ENCODE data around the gene IL13RA2. TPM values are rescaled to one million over a fixed set of nuclear protein-coding genes. Genes with fewer than 3 reads are reported as not detected.

IL13RA2 gene
- total RNA-seq, 4 donors from 2014 or later, result 0.81 TPM; not detected in 3

GRCh38 chrX:115011428-115011827 lies 6.0 kb downstream of the IL13RA2 start:
- Histone ChIP-seq H3K9me3 (no peaks in the 10 kb centered on the region), H3K27me3 (no peaks in the 10 kb centered on the region), H3K27ac (no peak overlapping the region), H3K36me3 (no peaks in the 10 kb centered on the region), H3K4me1 (no peaks in the 10 kb centered on the region), H3K4me3 (no peak overlapping the region)
- DNase-seq (ENCODE audit: low spot score in 2 of 2), result no peak
- WGBS, result 83% methylated on average over 1 of the region's 1 CpG
- TF ChIP-seq EP300 (IDR thresholded peaks at IDR 0.05) (no peak), POLR2A (IDR thresholded peaks at IDR 0.05) (no peak), POLR2AphosphoS5 (IDR thresholded peaks at IDR 0.05) (no peak)
- TF ChIP-seq, protein P1, sequence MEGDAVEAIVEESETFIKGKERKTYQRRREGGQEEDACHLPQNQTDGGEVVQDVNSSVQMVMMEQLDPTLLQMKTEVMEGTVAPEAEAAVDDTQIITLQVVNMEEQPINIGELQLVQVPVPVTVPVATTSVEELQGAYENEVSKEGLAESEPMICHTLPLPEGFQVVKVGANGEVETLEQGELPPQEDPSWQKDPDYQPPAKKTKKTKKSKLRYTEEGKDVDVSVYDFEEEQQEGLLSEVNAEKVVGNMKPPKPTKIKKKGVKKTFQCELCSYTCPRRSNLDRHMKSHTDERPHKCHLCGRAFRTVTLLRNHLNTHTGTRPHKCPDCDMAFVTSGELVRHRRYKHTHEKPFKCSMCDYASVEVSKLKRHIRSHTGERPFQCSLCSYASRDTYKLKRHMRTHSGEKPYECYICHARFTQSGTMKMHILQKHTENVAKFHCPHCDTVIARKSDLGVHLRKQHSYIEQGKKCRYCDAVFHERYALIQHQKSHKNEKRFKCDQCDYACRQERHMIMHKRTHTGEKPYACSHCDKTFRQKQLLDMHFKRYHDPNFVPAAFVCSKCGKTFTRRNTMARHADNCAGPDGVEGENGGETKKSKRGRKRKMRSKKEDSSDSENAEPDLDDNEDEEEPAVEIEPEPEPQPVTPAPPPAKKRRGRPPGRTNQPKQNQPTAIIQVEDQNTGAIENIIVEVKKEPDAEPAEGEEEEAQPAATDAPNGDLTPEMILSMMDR (IDR thresholded peaks at IDR 0.05), result no peak

- no peak overlapping the region for H3K4me3 ChIP-seq
- no peak for DNase-seq (ENCODE audit: low spot score in 2 of 2)
- TF ChIP-seq, protein P1 (IDR thresholded peaks at IDR 0.05), result no peak
- H3K9me3 ChIP-seq, result no peaks in the 10 kb centered on the region
- H3K36me3 ChIP-seq, result no peaks in the 10 kb centered on the region
- no peaks in the 10 kb centered on the region for H3K27me3 ChIP-seq
- no peaks in the 10 kb centered on the region for H3K4me1 ChIP-seq
- 88% methylated on average over 6 of the region's 6 CpGs for WGBS
- no peak overlapping the region for H3K27ac ChIP-seq
Measured at GRCh38 chrX:114999906-115000305, 17.5 kb downstream of the IL13RA2 start.

- Histone ChIP-seq H3K4me1 (no peaks in the 10 kb centered on the region), H3K27me3 (no peaks in the 10 kb centered on the region), H3K9me3 (no peaks in the 10 kb centered on the region), H3K36me3 (no peaks in the 10 kb centered on the region), H3K27ac (no peak overlapping the region), H3K4me3 (no peak overlapping the region)
- WGBS, result 49% methylated on average over 2 of the region's 2 CpGs
- DNase-seq (ENCODE audit: low spot score in 2 of 2), result no peak
- TF ChIP-seq EP300 (IDR thresholded peaks at IDR 0.05) (no peak), POLR2AphosphoS5 (IDR thresholded peaks at IDR 0.05) (no peak), POLR2A (IDR thresholded peaks at IDR 0.05) (no peak)
- TF ChIP-seq, protein P1 (IDR thresholded peaks at IDR 0.05), result no peak
Measured at GRCh38 chrX:114997779-114998178, 19.6 kb downstream of the IL13RA2 start.

DNA sequence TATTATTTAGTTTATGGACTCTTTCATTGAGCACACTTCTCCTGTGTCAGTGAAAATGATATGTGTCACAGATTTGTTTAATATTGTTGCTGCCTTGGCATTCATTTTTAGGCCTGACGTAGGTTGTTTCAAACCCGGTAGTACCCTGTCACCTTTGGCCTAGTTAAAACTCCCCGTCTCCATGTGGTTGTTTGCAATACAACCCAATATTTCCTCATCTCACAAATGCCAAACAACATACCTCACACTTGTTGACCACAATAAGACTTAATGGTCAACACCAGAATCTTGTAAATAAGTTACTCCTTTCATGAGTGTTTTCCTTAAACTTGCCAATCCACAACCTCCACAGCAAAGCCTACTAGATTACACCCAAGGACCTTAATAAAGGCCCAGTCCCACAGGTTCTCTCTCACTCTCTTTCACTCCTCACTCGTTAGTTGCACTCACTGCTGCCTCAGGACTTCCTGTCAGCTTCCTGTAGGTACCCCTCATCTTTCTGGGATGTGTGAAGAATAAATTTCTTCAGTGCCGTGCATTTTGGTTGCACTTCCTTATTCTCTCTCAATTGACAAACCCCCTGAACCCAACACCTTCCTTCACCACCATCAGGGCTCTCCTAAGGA lies 31.3 kb downstream of the IL13RA2 start:
- no peaks in the 10 kb centered on the region for H3K9me3 ChIP-seq
- WGBS, result 69% methylated on average over 5 of the region's 5 CpGs
- no peaks in the 10 kb centered on the region for H3K36me3 ChIP-seq
- TF ChIP-seq POLR2AphosphoS5 (IDR thresholded peaks at IDR 0.05) (no peak), POLR2A (IDR thresholded peaks at IDR 0.05) (no peak), EP300 (IDR thresholded peaks at IDR 0.05) (no peak)
- TF ChIP-seq, protein P1 (IDR thresholded peaks at IDR 0.05), result no peak
- DNase-seq (ENCODE audit: low spot score in 2 of 2), result no peak
- no peaks in the 10 kb centered on the region for H3K27me3 ChIP-seq
- no peak overlapping the region for H3K4me3 ChIP-seq
- H3K27ac ChIP-seq, result no peak overlapping the region
- no peaks in the 10 kb centered on the region for H3K4me1 ChIP-seq

DNA sequence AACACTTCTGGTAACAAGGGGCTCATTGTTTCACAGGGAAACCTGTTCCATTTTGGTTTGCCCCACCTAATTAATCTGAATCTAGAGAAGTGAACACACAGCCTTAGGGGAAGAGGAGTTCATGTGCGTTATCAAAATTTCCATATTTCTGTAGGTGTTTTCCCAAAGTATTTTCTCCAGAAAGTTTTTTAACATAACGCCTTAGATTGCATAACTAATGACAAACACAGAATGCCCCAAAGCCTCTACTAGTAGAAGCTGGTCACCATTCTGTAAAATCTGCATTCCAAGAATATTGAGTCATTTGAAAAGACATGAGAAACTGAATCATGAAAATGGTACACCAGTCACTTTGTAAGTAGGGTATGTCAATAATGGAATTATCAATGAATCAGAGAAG lies 41.1 kb downstream of the IL13RA2 start:
- H3K4me3 ChIP-seq, result no peak overlapping the region
- no peak overlapping the region for H3K27ac ChIP-seq
- TF ChIP-seq POLR2AphosphoS5 (IDR thresholded peaks at IDR 0.05) (no peak), EP300 (IDR thresholded peaks at IDR 0.05) (no peak), POLR2A (IDR thresholded peaks at IDR 0.05) (no peak)
- TF ChIP-seq, protein P1 (IDR thresholded peaks at IDR 0.05), result no peak
- no peaks in the 10 kb centered on the region for H3K27me3 ChIP-seq
- H3K4me1 ChIP-seq, result no peaks in the 10 kb centered on the region
- no peaks in the 10 kb centered on the region for H3K36me3 ChIP-seq
- no peaks in the 10 kb centered on the region for H3K9me3 ChIP-seq
- DNase-seq (ENCODE audit: low spot score in 2 of 2), result no peak
- WGBS, result 53% methylated on average over 2 of the region's 2 CpGs

Data from suprapubic skin (tissue), 4 donors.